Stomach (tissue), 9 donors: ENCODE results near the gene NEFH. TPM values are rescaled to one million over a fixed set of nuclear protein-coding genes. Genes with fewer than 3 reads are reported as not detected.

ENCODE experiments used
- DNase-seq, 2 donors: peaks; one replicate each; pipeline versions ENCODE4 v3.0.0 to v3.0.0-alpha.2; 2013 to 2019
- H3K27ac ChIP-seq, 5 donors: fragments of 200-600 bp in 4 of 5; sonication (generic) in 4 of 5; one replicate each; pipeline ENCODE4 v1.5.1; 2013 to 2019; ENCODE audit warnings: mild to moderate bottlenecking in 1 of 5, moderate library complexity in 1 of 5
- H3K27me3 ChIP-seq, 3 donors: fragments of 200-600 bp; sonication (generic); one replicate each; pipeline ENCODE4 v1.5.1; 2017 to 2019; ENCODE audit warnings: mixed run types in 1 of 3
- H3K36me3 ChIP-seq, 4 donors: fragments of 200-600 bp; sonication (generic); 1 replicate in 3 of 4; 2 replicates in 1 of 4; pipeline ENCODE4 v1.5.1; 2016 to 2019
- H3K4me1 ChIP-seq, 4 donors: fragments of 200-600 bp; sonication (generic); one replicate each; pipeline ENCODE4 v1.5.1; 2016 to 2019
- H3K4me3 ChIP-seq, 4 donors: fragments of 200-600 bp; sonication (generic) in 3 of 4; one replicate each; pipeline ENCODE4 v1.5.1; 2016 to 2019; ENCODE audit warnings: mild to moderate bottlenecking in 1 of 4
- H3K9me3 ChIP-seq, 4 donors: fragments of 200-600 bp; sonication (generic); one replicate each; pipeline ENCODE4 v1.5.1; 2016 to 2019
- EP300 ChIP-seq: sonication (generic); formaldehyde crosslinking; IDR thresholded peaks from one replicate; pipeline ENCODE4 v1.6.1; 2017; ENCODE audit warnings: antibody characterized with exemption
- POLR2A ChIP-seq, 4 donors: fragments of 450-650 bp; IDR thresholded peaks; one replicate each; pipeline ENCODE4 v1.6.1; 2016; ENCODE audit warnings: antibody characterized with exemption in 4 of 4, control low read depth in 2 of 4, mild to moderate bottlenecking in 1 of 4, moderate library complexity in 1 of 4
- POLR2AphosphoS5 ChIP-seq, 3 donors: sonication (generic); formaldehyde crosslinking; IDR thresholded peaks; one replicate each; pipeline ENCODE4 v1.6.1; 2016; ENCODE audit warnings: antibody characterized with exemption in 3 of 3
- WGBS, 5 donors: extraction: QIAGEN DNeasy Blood & Tissue Kit in 3 of 5; methylation state at CpG; one replicate each; pipeline versions ENCODE4 v1.1.5 to v1.1.7; 2013 to 2018; 5-methylcytosine and 5-hydroxymethylcytosine counted together
- intact Hi-C: fragments of 100-400 bp; cut with DNase I; formaldehyde crosslinking; loops from one replicate; pipeline ENCODE4 v1.15.1; 2023; ENCODE audit warnings: low total_unique reads
- polyA plus RNA-seq, 3 donors: library from polyadenylated mRNA; stranded (reverse); fragments of 200-250 nt; gene quantifications; one replicate each; pipeline ENCODE4 v1.2.3, GENCODE V29; 2013
- total RNA-seq, 5 donors: library from RNA; depleted of rRNA; stranded (reverse); fragments of >200 nt; gene quantifications; one replicate each; pipeline versions ENCODE4 v1.1.0 to v1.2.3, GENCODE V29; 2014 to 2016
- TF ChIP-seq, protein P1 (sequence below), 7 experiments: fragments of 450-650 bp in 4 of 7; fragments of 200-600 bp in 3 of 7; sonication (generic) in 3 of 7; IDR thresholded peaks; one replicate each; pipeline ENCODE4 v1.5.1; 2016 to 2019; ENCODE audit warnings: antibody characterized with exemption in 7 of 7, control low read depth in 2 of 7, mild to moderate bottlenecking in 1 of 7
- donor health status: healthy with polysubstance abuse.
- donor health status: Bipolar disorder and iron deficiency.
- donor health status: healthy.

NEFH gene
- total and polyA plus RNA-seq, 8 donors = 0.14 to 2.7 (median 0.43) TPM; not detected in 3

DNA sequence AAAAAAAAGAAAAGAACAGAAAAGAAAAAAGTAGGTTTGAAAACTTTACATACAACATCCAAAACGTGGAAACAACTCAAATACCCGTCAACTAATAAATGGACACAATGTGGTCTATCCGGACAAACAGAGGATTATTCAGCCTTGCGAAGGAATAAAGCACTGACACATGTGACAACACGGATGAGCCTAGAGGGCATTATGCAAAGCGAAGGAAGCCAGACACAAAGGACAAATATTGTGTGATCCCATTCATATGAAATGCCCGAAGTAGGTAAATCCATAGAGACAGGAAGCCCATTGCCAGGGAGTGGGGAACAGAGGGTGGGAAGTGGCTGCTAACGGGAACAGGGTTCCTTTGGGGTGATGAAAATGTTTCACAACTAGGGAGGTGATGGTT lies 29.8 kb upstream of the NEFH start:
- no peak for DNase-seq
- WGBS, 5 donors = 76 to 86% (median 82%) methylated on average over 8 of the region's 8 CpGs
- no peak for TF ChIP-seq POLR2AphosphoS5 (IDR thresholded peaks at IDR 0.05)
- TF ChIP-seq, protein P1, sequence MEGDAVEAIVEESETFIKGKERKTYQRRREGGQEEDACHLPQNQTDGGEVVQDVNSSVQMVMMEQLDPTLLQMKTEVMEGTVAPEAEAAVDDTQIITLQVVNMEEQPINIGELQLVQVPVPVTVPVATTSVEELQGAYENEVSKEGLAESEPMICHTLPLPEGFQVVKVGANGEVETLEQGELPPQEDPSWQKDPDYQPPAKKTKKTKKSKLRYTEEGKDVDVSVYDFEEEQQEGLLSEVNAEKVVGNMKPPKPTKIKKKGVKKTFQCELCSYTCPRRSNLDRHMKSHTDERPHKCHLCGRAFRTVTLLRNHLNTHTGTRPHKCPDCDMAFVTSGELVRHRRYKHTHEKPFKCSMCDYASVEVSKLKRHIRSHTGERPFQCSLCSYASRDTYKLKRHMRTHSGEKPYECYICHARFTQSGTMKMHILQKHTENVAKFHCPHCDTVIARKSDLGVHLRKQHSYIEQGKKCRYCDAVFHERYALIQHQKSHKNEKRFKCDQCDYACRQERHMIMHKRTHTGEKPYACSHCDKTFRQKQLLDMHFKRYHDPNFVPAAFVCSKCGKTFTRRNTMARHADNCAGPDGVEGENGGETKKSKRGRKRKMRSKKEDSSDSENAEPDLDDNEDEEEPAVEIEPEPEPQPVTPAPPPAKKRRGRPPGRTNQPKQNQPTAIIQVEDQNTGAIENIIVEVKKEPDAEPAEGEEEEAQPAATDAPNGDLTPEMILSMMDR (IDR thresholded peaks at IDR 0.05) = no peak
- no peak for TF ChIP-seq EP300
- TF ChIP-seq POLR2A (IDR thresholded peaks at IDR 0.05) = no peak
- Histone ChIP-seq H3K4me3 (no peak overlapping the region), H3K27ac (no peak overlapping the region), H3K27me3 (peaks cover 0 to 2% (median 0%) of the 10 kb centered on the region in 3 donors), H3K36me3 (no peaks in the 10 kb centered on the region), H3K9me3 (no peaks in the 10 kb centered on the region), H3K4me1 (peaks cover 0 to 8% (median 0%) of the 10 kb centered on the region in 4 donors)
- intact Hi-C loops = no loop called here

DNA sequence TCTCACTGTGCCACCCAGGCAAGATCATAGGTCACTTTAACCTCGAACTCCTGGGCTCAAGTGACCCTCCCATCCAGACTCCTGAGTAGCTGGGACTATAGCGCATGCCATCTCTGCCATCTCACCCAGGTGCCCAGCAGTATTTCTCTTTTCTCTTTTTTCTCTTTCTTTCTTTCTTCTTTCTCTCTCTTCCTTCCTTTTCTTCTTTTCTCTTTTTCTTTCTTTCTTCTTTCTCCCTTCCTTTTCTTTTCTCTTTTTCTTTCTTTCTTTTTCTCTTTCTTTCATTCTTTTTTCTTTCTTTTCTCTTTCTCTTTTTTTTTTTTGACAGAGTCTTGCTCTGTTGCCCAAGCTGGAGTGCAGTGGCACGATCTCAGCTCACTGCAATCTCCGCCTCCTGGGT lies 28.2 kb upstream of the NEFH start:
- intact Hi-C loops = no loop called here
- no peak for DNase-seq
- peaks cover 0 to 8% (median 0%) of the 10 kb centered on the region in 4 donors for H3K4me1 ChIP-seq
- 86 to 89% (median 87%) methylated on average over 4 of the region's 4 CpGs for WGBS, 5 donors
- no peak overlapping the region for H3K27ac ChIP-seq
- H3K4me3 ChIP-seq = no peak overlapping the region
- H3K9me3 ChIP-seq = no peaks in the 10 kb centered on the region
- TF ChIP-seq EP300 (no peak), POLR2A (IDR thresholded peaks at IDR 0.05) (no peak), POLR2AphosphoS5 (IDR thresholded peaks at IDR 0.05) (no peak)
- TF ChIP-seq, protein P1 (IDR thresholded peaks at IDR 0.05) = no peak
- H3K27me3 ChIP-seq = no peaks in the 10 kb centered on the region
- no peaks in the 10 kb centered on the region for H3K36me3 ChIP-seq

DNA sequence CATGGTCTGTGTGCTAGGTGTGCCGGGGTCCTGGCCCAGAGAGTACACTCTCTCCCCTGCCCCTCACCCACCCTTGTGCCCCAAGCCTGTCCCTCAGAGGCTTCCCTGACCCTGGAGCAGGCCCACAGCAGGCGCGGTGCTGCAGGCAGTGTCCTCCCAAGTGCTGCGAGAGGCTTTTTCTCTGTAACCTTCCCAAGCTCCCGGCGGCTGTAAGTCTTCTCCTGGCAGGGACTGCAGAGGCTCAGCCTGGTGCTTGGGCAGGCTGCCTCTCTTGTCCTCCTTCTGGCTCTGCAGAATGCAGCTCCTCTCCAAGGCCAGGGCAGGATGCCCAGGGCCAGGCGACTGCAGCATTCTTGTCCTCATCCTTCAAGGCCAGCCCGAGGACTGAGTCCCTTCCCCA lies 25.7 kb upstream of the NEFH start:
- intact Hi-C loops = no loop called here
- H3K9me3 ChIP-seq = no peaks in the 10 kb centered on the region

DNA sequence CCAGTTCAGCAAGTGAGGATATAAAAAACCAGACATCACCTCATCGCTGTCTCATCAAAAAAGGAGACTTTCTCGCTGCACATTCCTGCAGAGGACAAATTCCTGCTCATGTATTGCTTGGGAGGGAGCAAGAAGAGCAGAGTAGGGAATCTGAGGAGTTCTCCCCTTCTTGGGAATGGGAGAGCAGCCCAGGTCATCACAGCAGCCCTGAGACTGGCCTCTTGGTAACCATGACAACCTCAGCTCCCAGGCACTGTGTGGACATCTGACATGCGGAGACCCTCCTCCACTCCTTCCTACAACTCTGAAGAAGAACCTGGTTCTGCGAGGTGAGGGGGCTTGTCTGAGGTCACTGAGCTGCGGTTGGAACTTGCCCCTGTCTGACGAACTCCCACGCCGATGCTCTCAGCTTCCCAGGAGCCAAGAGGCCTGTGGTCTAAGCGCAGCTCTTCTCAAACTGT lies 23.8 kb upstream of the NEFH start:
- H3K9me3 ChIP-seq = no peaks in the 10 kb centered on the region

More for the DNA sequence above, 25.7 kb upstream of the NEFH start:
- Histone ChIP-seq H3K4me3 (no peak overlapping the region), H3K36me3 (no peaks in the 10 kb centered on the region), H3K4me1 (peaks cover 0 to 8% (median 0%) of the 10 kb centered on the region in 4 donors), H3K27ac (no peak overlapping the region), H3K27me3 (no peaks in the 10 kb centered on the region)
- TF ChIP-seq, protein P1 (IDR thresholded peaks at IDR 0.05) = no peak
- TF ChIP-seq POLR2AphosphoS5 (IDR thresholded peaks at IDR 0.05) (no peak), EP300 (no peak), POLR2A (IDR thresholded peaks at IDR 0.05) (no peak)
- no peak for DNase-seq
- 61 to 81% (median 70%) methylated on average over 8 of the region's 8 CpGs for WGBS, 5 donors

More for the DNA sequence above, 23.8 kb upstream of the NEFH start:
- no peaks in the 10 kb centered on the region for H3K27me3 ChIP-seq
- H3K27ac ChIP-seq = no peak overlapping the region
- H3K4me1 ChIP-seq = peaks cover 0 to 8% (median 0%) of the 10 kb centered on the region in 4 donors
- 59 to 73% (median 68%) methylated on average over 7 to 9 of the region's 9 CpGs for WGBS, 5 donors
- TF ChIP-seq POLR2A (IDR thresholded peaks at IDR 0.05) = no peak
- no peak for TF ChIP-seq EP300
- TF ChIP-seq POLR2AphosphoS5 (IDR thresholded peaks at IDR 0.05) = no peak
- TF ChIP-seq, protein P1 (IDR thresholded peaks at IDR 0.05) = no peak
- intact Hi-C loops = no loop called here
- H3K36me3 ChIP-seq = no peaks in the 10 kb centered on the region
- H3K4me3 ChIP-seq = no peak overlapping the region
- DNase-seq = no peak
